PC-3 (cell line): ENCODE measurements around the gene VPS26B. TPM values are rescaled to one million over a fixed set of nuclear protein-coding genes. Genes with fewer than 3 reads are reported as not detected.
"Not testable (repeated sequence)": the region's sequence is repeated elsewhere in the genome, so short reads cannot be mapped to it uniquely, and the experiment has no call there.

Experiments
- ATAC-seq: fragments of 200-7000 bp; cut with Tn5 transposase; 2 replicates; pipeline ENCODE4 v1.9.1; 2020; ENCODE audit warnings: mild to moderate bottlenecking, moderate library complexity
- BruUV-seq: library from RNA; stranded (reverse); fragments of 400-500 nt; replicated peaks from 2 replicates; lab custom pipeline; 2021; lab: Mats Ljungman, UMichigan
- CTCF ChIA-PET: fragments of 300-600 bp; sonication (Branson Sonifier 250); formaldehyde crosslinking; loops from one replicate; lab custom pipeline; 2022; ENCODE audit warnings: antibody characterized with exemption; lab: Charles Lee
- POLR2A ChIA-PET: fragments of 300-600 bp; sonication (Branson Sonifier 250); formaldehyde crosslinking; loops from one replicate; lab custom pipeline; 2022; ENCODE audit warnings: antibody characterized with exemption; ENCODE audit not compliant: unreplicated experiment; lab: Charles Lee
- DNase-seq: peaks from one replicate; pipeline ENCODE4 v3.0.0-alpha.2; 2015
- H2AFZ ChIP-seq: fragments of 300-600 bp; sonication (generic); 2 replicates; pipeline ENCODE4 v1.6.0; 2016; ENCODE audit warnings: antibody characterized with exemption, low read length
- H3F3A ChIP-seq: fragments of 300-600 bp; sonication (generic); one replicate; pipeline ENCODE4 v1.6.0; 2017; ENCODE audit warnings: antibody characterized with exemption, low read length, control low read depth, mild to moderate bottlenecking; ENCODE audit not compliant: unreplicated experiment
- H3K27ac ChIP-seq: fragments of 300-600 bp; sonication (generic); 2 replicates; pipeline ENCODE4 v1.5.1; 2016; ENCODE audit warnings: mild to moderate bottlenecking, low read length
- H3K27me3 ChIP-seq: fragments of 300-600 bp; sonication (generic); 2 replicates; pipeline ENCODE4 v1.6.1; 2016; ENCODE audit warnings: low read length, mixed read lengths
- H3K36me3 ChIP-seq: fragments of 300-600 bp; sonication (generic); 2 replicates; pipeline ENCODE4 v1.6.1; 2016; ENCODE audit warnings: low read depth, mixed run types, low read length, mixed read lengths
- H3K4me1 ChIP-seq: fragments of 300-600 bp; sonication (generic); 2 replicates; pipeline ENCODE4 v1.5.1; 2016; ENCODE audit warnings: low read length; ENCODE audit not compliant: insufficient read depth
- H3K4me2 ChIP-seq: fragments of 300-600 bp; sonication (generic); 2 replicates; pipeline ENCODE4 v1.6.0; 2016; ENCODE audit warnings: low read length
- H3K4me3 ChIP-seq: fragments of 300-600 bp; sonication (generic); 2 replicates; pipeline ENCODE4 v1.5.1; 2016; ENCODE audit warnings: mild to moderate bottlenecking, low read length, mixed read lengths
- H3K79me2 ChIP-seq: fragments of 300-600 bp; sonication (generic); 2 replicates; pipeline ENCODE4 v1.6.1; 2017; ENCODE audit warnings: low read length, mixed read lengths
- H3K9ac ChIP-seq: fragments of 300-600 bp; sonication (generic); 2 replicates; pipeline ENCODE4 v1.6.0; 2016; ENCODE audit warnings: mild to moderate bottlenecking, low read length
- H3K9me2 ChIP-seq: fragments of 300-600 bp; sonication (generic); replicated peaks from 2 replicates; pipeline ENCODE4 v1.6.1; 2016; ENCODE audit warnings: mixed run types, low read length, mixed read lengths
- H3K9me3 ChIP-seq: fragments of 300-600 bp; sonication (generic); 2 replicates; pipeline ENCODE4 v1.6.1; 2016; ENCODE audit warnings: low read length, mixed read lengths
- H4K20me1 ChIP-seq: fragments of 300-600 bp; sonication (generic); 2 replicates; pipeline ENCODE4 v1.6.1; 2016; ENCODE audit warnings: low read length, mixed read lengths
- CTCF ChIP-seq: fragments of 300-600 bp; sonication (generic); conservative IDR thresholded peaks from 2 replicates; pipeline ENCODE4 v1.5.1; 2017; ENCODE audit warnings: antibody characterized with exemption, low read depth, mild to moderate bottlenecking, low read length
- EZH2 ChIP-seq: fragments of 300-600 bp; sonication (generic); IDR thresholded peaks from one replicate; pipeline ENCODE4 v1.6.1; 2017; ENCODE audit warnings: antibody characterized with exemption, mild to moderate bottlenecking, low read length; ENCODE audit not compliant: unreplicated experiment
- EZH2phosphoT487 ChIP-seq: fragments of 300-600 bp; sonication (generic); IDR thresholded peaks from 2 replicates; pipeline ENCODE4 v1.6.1; 2018; ENCODE audit warnings: mild to moderate bottlenecking, antibody characterized with exemption, low read length, borderline replicate concordance
- intact Hi-C: fragments of 100-400 bp; cut with micrococcal nuclease; formaldehyde crosslinking; loops from 2 replicates; pipeline ENCODE4 v1.9.0; 2023
- total RNA-seq: library from RNA; depleted of rRNA; stranded (reverse); fragments of >200 nt; gene quantifications from 2 replicates; pipeline ENCODE4 v1.2.3, GENCODE V29; 2014

Gene VPS26B
- total RNA-seq, 1 experiment from 2014 or later: 49.2 TPM

DNA sequence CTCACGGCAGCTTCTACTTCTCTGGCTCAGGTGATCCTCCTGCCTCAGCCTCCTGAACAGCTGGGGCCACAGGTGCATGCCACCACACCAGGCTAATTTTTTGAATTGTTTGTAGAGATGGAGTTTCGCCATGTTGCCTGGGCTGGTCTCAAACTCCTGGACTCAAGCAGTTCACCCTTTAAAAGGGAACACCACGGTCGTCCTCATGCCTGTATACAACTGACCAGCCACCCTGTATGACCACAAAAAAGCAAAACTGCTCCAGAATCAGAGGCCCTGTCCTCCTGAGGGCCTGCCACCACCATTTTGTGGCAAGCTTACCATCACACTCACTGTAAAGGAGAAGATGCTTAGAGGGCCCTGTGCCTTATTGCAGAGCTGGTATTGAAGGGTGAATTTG, 53.9 kb downstream of the VPS26B start:
- H3K9me3 ChIP-seq: no peaks in the 10 kb centered on the region
- CTCF ChIA-PET: no interaction called here

DNA sequence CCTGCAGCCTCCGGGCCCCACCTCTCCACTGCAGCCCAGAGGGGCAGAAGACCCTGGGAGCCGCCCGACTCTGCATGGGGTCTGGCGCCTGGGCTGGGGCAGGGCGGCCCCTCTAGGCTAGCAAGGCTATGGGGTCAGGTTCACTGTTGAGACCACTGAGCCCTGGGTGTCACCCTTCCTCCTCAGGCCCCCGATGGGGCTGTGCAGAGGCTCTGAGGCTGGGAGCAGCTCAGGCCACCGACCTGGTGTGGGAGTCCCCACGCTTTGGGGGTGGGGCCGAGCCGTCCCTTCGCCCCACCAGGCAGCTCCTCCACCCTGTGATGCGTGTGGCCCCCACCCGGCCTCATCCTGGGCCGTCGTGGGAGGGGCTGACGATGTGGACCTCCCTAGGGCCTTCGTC, 57.2 kb downstream of the VPS26B start:
- POLR2A ChIA-PET, H3K36me3 ChIP-seq, H3K4me1 ChIP-seq, H3K9me2 ChIP-seq, intact Hi-C loops, H3K27ac ChIP-seq, H3K4me2 ChIP-seq, H2AFZ ChIP-seq, BruUV-seq, H4K20me1 ChIP-seq, DNase-seq, ATAC-seq, H3K9me3 ChIP-seq, H3K79me2 ChIP-seq, H3K4me3 ChIP-seq, H3K9ac ChIP-seq, CTCF ChIA-PET, H3F3A ChIP-seq: not testable (repeated sequence)
- H3K27me3 ChIP-seq: peaks cover 56% of the 10 kb centered on the region

More for the DNA sequence above, 53.9 kb downstream of the VPS26B start:
- Histone ChIP-seq H3K9ac (no peak overlapping the region), H4K20me1 (no peaks in the 10 kb centered on the region), H3K9me2 (no peaks in the 10 kb centered on the region), H2AFZ (no peak overlapping the region), H3K4me2 (no peak overlapping the region), H3K27ac (no peak overlapping the region), H3K36me3 (no peaks in the 10 kb centered on the region), H3F3A (no peaks in the 10 kb centered on the region), H3K79me2 (no peaks in the 10 kb centered on the region), H3K4me1 (peaks cover 4% of the 10 kb centered on the region; the same call in 1 of the 2 replicates), H3K27me3 (peaks cover 80% of the 10 kb centered on the region), H3K4me3 (no peak overlapping the region)
- no TSS peak for BruUV-seq
- DNase-seq (no peak), ATAC-seq (no peak)
- intact Hi-C loops: no loop called here
- POLR2A ChIA-PET: no interaction called here
- TF ChIP-seq CTCF (no peak), EZH2phosphoT487 (no peak), EZH2 (no peak)

DNA sequence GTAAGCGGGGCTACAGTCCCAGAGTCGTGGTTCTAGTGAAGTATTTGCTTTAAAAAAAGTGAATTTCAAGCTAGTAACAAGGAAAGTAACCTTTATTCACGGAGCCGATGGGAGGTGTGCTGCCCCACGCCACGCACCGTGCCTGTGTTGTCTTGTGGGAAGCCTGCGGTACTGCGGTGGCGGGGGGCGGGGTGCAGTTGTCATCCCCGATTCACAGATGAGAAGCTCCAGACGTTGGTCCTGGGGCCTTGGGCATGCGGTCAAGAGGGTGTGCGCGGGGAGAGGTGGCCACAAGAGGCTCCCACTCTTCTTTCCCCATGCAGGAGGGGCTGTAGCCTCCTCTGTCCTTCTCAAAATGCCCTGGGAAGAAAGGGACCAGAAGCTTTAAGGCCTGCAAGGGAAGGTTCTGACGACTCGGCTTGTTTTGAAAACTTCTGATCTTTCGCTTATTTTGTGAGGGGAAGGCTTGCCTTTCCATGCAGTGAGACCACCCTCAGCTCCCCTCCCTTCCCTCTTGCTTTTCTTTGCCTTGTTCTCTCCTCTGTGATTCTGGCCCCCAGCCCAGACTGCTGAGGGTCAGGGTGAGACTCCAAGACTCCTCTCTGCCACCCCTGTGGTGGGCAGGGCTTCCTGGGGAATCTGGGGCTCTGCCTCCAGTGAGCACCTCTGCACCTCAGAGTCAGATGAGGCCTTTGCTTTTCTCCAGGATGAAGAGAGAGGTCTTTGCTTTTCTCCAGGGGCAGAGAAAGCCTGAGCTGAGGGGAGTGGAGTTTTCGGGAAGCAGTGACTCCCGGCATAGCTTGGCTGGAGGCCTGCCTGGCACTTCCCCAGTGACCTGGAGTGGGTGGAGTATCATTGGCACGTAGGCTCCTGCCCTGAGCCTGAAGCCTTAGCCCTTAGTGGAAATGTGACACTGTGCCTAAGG, 57.9 kb downstream of the VPS26B start:
- Histone ChIP-seq H3K27me3 (peaks cover 49% of the 10 kb centered on the region), H3K79me2 (no peaks in the 10 kb centered on the region), H3K4me2 (no peak overlapping the region), H3K27ac (no peak overlapping the region), H3K9me3 (no peaks in the 10 kb centered on the region), H3K4me3 (no peak overlapping the region), H3K9ac (no peak overlapping the region), H3K9me2 (no peaks in the 10 kb centered on the region), H3F3A (no peaks in the 10 kb centered on the region), H3K4me1 (no peaks in the 10 kb centered on the region), H4K20me1 (no peaks in the 10 kb centered on the region), H3K36me3 (no peaks in the 10 kb centered on the region), H2AFZ (no peak overlapping the region)
- DNase-seq (no peak), ATAC-seq (no peak)
- BruUV-seq: no TSS peak
- POLR2A ChIA-PET: no interaction called here
- CTCF ChIA-PET: no interaction called here
- TF ChIP-seq EZH2phosphoT487: no peak
- no peak for TF ChIP-seq CTCF
- no peak for TF ChIP-seq EZH2
- intact Hi-C loops: no loop called here
